Mesendoderm (in vitro differentiated cells): ENCODE data around the gene DIAPH3.

Experiments used
- DNase-seq: peaks from one replicate; pipeline ENCODE4 v3.0.0; 2013
- H2AK5ac ChIP-seq: 2 replicates; pipeline ENCODE4 v1.6.1; 2013; ENCODE audit warnings: low read length, inconsistent platforms
- H2BK120ac ChIP-seq: 2 replicates; pipeline ENCODE4 v1.6.1; 2013; ENCODE audit warnings: low read depth, mild to moderate bottlenecking, low read length, moderate library complexity, mixed read lengths
- H2BK15ac ChIP-seq: replicated peaks from 2 replicates; pipeline ENCODE4 v1.6.1; 2013; ENCODE audit warnings: low read depth, mild to moderate bottlenecking, moderate library complexity
- H2BK5ac ChIP-seq: 2 replicates; pipeline ENCODE4 v1.6.1; 2013; ENCODE audit warnings: low read length, inconsistent platforms
- H3K18ac ChIP-seq: 2 replicates; pipeline ENCODE4 v1.6.1; 2013; ENCODE audit warnings: mild to moderate bottlenecking, low read length, mixed read lengths
- H3K23ac ChIP-seq: one replicate; pipeline ENCODE4 v1.6.1; 2013; ENCODE audit warnings: low read length
- H3K27ac ChIP-seq: 2 replicates; pipeline ENCODE4 v1.5.1; 2013; ENCODE audit warnings: low read depth, mild to moderate bottlenecking, inconsistent platforms, low read length, moderate library complexity
- H3K27me3 ChIP-seq: 2 replicates; pipeline ENCODE4 v1.6.1; 2013; ENCODE audit warnings: low read length, control low read depth, mild to moderate bottlenecking, inconsistent platforms; ENCODE audit not compliant: insufficient read depth, poor library complexity
- H3K36me3 ChIP-seq: 2 replicates; pipeline ENCODE4 v1.6.1; 2013; ENCODE audit warnings: low read length, inconsistent platforms; ENCODE audit not compliant: control insufficient read depth, insufficient read depth
- H3K4ac ChIP-seq: one replicate; pipeline ENCODE4 v1.6.1; 2013; ENCODE audit warnings: low read depth, mild to moderate bottlenecking, low read length, moderate library complexity
- H3K4me1 ChIP-seq: 2 replicates; pipeline ENCODE4 v1.6.1; 2013; ENCODE audit warnings: low read depth, low read length, inconsistent platforms; ENCODE audit not compliant: control insufficient read depth
- H3K4me2 ChIP-seq: 2 replicates; pipeline ENCODE4 v1.6.1; 2013; ENCODE audit warnings: low read length
- H3K4me3 ChIP-seq: 2 replicates; pipeline ENCODE4 v1.5.1; 2013; ENCODE audit warnings: mild to moderate bottlenecking, low read length
- H3K56ac ChIP-seq: one replicate; pipeline ENCODE4 v1.6.1; 2013; ENCODE audit warnings: low read length
- H3K79me1 ChIP-seq: 2 replicates; pipeline ENCODE4 v1.6.1; 2013; ENCODE audit warnings: low read length, inconsistent platforms
- H3K79me2 ChIP-seq: 2 replicates; pipeline ENCODE4 v1.6.1; 2013; ENCODE audit warnings: mild to moderate bottlenecking, low read length; ENCODE audit not compliant: control insufficient read depth, insufficient read depth
- H3K9ac ChIP-seq: 2 replicates; pipeline ENCODE4 v1.6.1; 2013; ENCODE audit warnings: low read length, inconsistent platforms
- H4K5ac ChIP-seq: one replicate; pipeline ENCODE4 v1.6.1; 2013; ENCODE audit warnings: low read length
- H4K8ac ChIP-seq: one replicate; pipeline ENCODE4 v1.6.1; 2013; ENCODE audit warnings: low read depth, mild to moderate bottlenecking, control low read depth, low read length, moderate library complexity
- WGBS: extraction: QIAGEN DNeasy Blood & Tissue Kit; methylation state at CpG from one replicate; pipeline ENCODE4 v1.1.7; 2013; ENCODE audit warnings: low lambda C conversion rate, missing lambda C conversion rate; ENCODE audit not compliant: insufficient coverage; ENCODE audit errors: extremely low coverage; 5-methylcytosine and 5-hydroxymethylcytosine counted together

DIAPH3 gene

GRCh38 chr13:59782696-59783095, 381.0 kb downstream of the DIAPH3 start:
- Histone ChIP-seq H3K36me3 (no peaks in the 10 kb centered on the region), H3K79me1 (no peaks in the 10 kb centered on the region), H4K5ac (no peak overlapping the region), H3K4me3 (no peak overlapping the region), H3K27me3 (no peaks in the 10 kb centered on the region), H2BK5ac (no peak overlapping the region), H3K79me2 (no peaks in the 10 kb centered on the region), H3K18ac (no peak overlapping the region), H3K56ac (no peak overlapping the region), H2AK5ac (no peak overlapping the region), H2BK120ac (no peak overlapping the region), H3K23ac (no peak overlapping the region), H3K4me1 (no peaks in the 10 kb centered on the region), H3K9ac (no peak overlapping the region), H3K4ac (no peak overlapping the region), H2BK15ac (no peak overlapping the region), H4K8ac (no peak overlapping the region), H3K4me2 (no peak overlapping the region), H3K27ac (no peak overlapping the region)
- no peak for DNase-seq
- no CpG with 5 or more reads among the region's 4 CpGs for WGBS

GRCh38 chr13:59780058-59780457, 383.7 kb downstream of the DIAPH3 start:
- WGBS = no CpG with 5 or more reads among the region's 2 CpGs
- H3K36me3 ChIP-seq = no peaks in the 10 kb centered on the region
- no peak overlapping the region for H3K27ac ChIP-seq
- no peaks in the 10 kb centered on the region for H3K79me1 ChIP-seq
- H3K4me3 ChIP-seq = no peak overlapping the region
- H3K4me1 ChIP-seq = no peaks in the 10 kb centered on the region
- H2BK15ac ChIP-seq = no peak overlapping the region
- H3K18ac ChIP-seq = no peak overlapping the region
- no peak overlapping the region for H3K9ac ChIP-seq
- DNase-seq = no peak
- no peak overlapping the region for H2BK5ac ChIP-seq
- no peak overlapping the region for H3K23ac ChIP-seq
- H3K4ac ChIP-seq = no peak overlapping the region
- H4K8ac ChIP-seq = no peak overlapping the region
- no peak overlapping the region for H2AK5ac ChIP-seq
- no peak overlapping the region for H2BK120ac ChIP-seq
- no peak overlapping the region for H4K5ac ChIP-seq
- no peaks in the 10 kb centered on the region for H3K27me3 ChIP-seq
- no peak overlapping the region for H3K4me2 ChIP-seq
- no peaks in the 10 kb centered on the region for H3K79me2 ChIP-seq
- H3K56ac ChIP-seq = no peak overlapping the region

- no CpG with 5 or more reads among the region's 5 CpGs for WGBS
- no peak for DNase-seq
- no peak overlapping the region for H3K4me2 ChIP-seq
- no peak overlapping the region for H3K23ac ChIP-seq
- no peaks in the 10 kb centered on the region for H3K27me3 ChIP-seq
- no peak overlapping the region for H4K8ac ChIP-seq
- H2BK5ac ChIP-seq = no peak overlapping the region
- no peak overlapping the region for H3K18ac ChIP-seq
- no peak overlapping the region for H3K27ac ChIP-seq
- no peak overlapping the region for H3K9ac ChIP-seq
- H3K36me3 ChIP-seq = no peaks in the 10 kb centered on the region
- H3K4me1 ChIP-seq = no peaks in the 10 kb centered on the region
- no peaks in the 10 kb centered on the region for H3K79me1 ChIP-seq
- no peak overlapping the region for H3K56ac ChIP-seq
- H2AK5ac ChIP-seq = no peak overlapping the region
- H2BK15ac ChIP-seq = no peak overlapping the region
- H3K4ac ChIP-seq = no peak overlapping the region
- H4K5ac ChIP-seq = no peak overlapping the region
- H3K79me2 ChIP-seq = no peaks in the 10 kb centered on the region
- H2BK120ac ChIP-seq = no peak overlapping the region
- H3K4me3 ChIP-seq = no peak overlapping the region
Observed at GRCh38 chr13:59776924-59777690, 386.6 kb downstream of the DIAPH3 start.

GRCh38 chr13:59774491-59774971, 389.2 kb downstream of the DIAPH3 start:
- DNase-seq = peak; percentile 51
- Histone ChIP-seq H2AK5ac (no peak overlapping the region), H3K27ac (no peak overlapping the region), H3K56ac (no peak overlapping the region), H3K36me3 (no peaks in the 10 kb centered on the region), H2BK15ac (no peak overlapping the region), H3K4me3 (no peak overlapping the region), H3K4me1 (no peaks in the 10 kb centered on the region), H4K5ac (no peak overlapping the region), H3K79me1 (no peaks in the 10 kb centered on the region), H4K8ac (no peak overlapping the region), H3K4me2 (no peak overlapping the region), H3K27me3 (no peaks in the 10 kb centered on the region), H3K9ac (no peak overlapping the region), H2BK120ac (no peak overlapping the region), H3K79me2 (no peaks in the 10 kb centered on the region), H2BK5ac (no peak overlapping the region), H3K23ac (no peak overlapping the region), H3K4ac (no peak overlapping the region), H3K18ac (no peak overlapping the region)
- no CpG with 5 or more reads among the region's 6 CpGs for WGBS

GRCh38 chr13:59771272-59771671, 392.5 kb downstream of the DIAPH3 start:
- no peak overlapping the region for H3K23ac ChIP-seq
- peaks cover 2% of the 10 kb centered on the region for H3K4me1 ChIP-seq
- no peak overlapping the region for H3K18ac ChIP-seq
- H3K9ac ChIP-seq = no peak overlapping the region
- no peak for DNase-seq
- no peak overlapping the region for H3K4ac ChIP-seq
- H3K27ac ChIP-seq = no peak overlapping the region
- no peak overlapping the region for H3K4me2 ChIP-seq
- no peak overlapping the region for H2BK15ac ChIP-seq
- no peaks in the 10 kb centered on the region for H3K79me2 ChIP-seq
- no peak overlapping the region for H3K56ac ChIP-seq
- H3K27me3 ChIP-seq = no peaks in the 10 kb centered on the region
- no peaks in the 10 kb centered on the region for H3K36me3 ChIP-seq
- no peak overlapping the region for H3K4me3 ChIP-seq
- H4K5ac ChIP-seq = no peak overlapping the region
- no peak overlapping the region for H2BK5ac ChIP-seq
- no peak overlapping the region for H4K8ac ChIP-seq
- H2AK5ac ChIP-seq = no peak overlapping the region
- H2BK120ac ChIP-seq = no peak overlapping the region
- H3K79me1 ChIP-seq = no peaks in the 10 kb centered on the region

GRCh38 chr13:59770451-59770850, 393.3 kb downstream of the DIAPH3 start:
- H2BK5ac ChIP-seq = no peak overlapping the region
- H4K8ac ChIP-seq = no peak overlapping the region
- H2AK5ac ChIP-seq = no peak overlapping the region
- no peak overlapping the region for H3K18ac ChIP-seq
- no peak overlapping the region for H3K9ac ChIP-seq
- H2BK15ac ChIP-seq = no peak overlapping the region
- H2BK120ac ChIP-seq = no peak overlapping the region
- no peak overlapping the region for H3K4me2 ChIP-seq
- H3K56ac ChIP-seq = no peak overlapping the region
- H3K27me3 ChIP-seq = no peaks in the 10 kb centered on the region
- no peaks in the 10 kb centered on the region for H3K36me3 ChIP-seq
- H3K27ac ChIP-seq = no peak overlapping the region
- H3K23ac ChIP-seq = no peak overlapping the region
- no peak for DNase-seq
- no peaks in the 10 kb centered on the region for H3K79me1 ChIP-seq
- no peak overlapping the region for H3K4ac ChIP-seq
- H3K4me3 ChIP-seq = no peak overlapping the region
- no peaks in the 10 kb centered on the region for H3K79me2 ChIP-seq
- peaks cover 2% of the 10 kb centered on the region for H3K4me1 ChIP-seq
- no peak overlapping the region for H4K5ac ChIP-seq
